HepG2 (cell line): Measurements from ENCODE around the gene PRPSAP2. TPM values are rescaled to one million over a fixed set of nuclear protein-coding genes. Genes with fewer than 3 reads are reported as not detected.

Experiments used
- ATF6 ChIP-seq: sonication (generic); formaldehyde crosslinking; conservative IDR thresholded peaks from 2 replicates; pipeline ENCODE4 v1.4.0; 2020; ENCODE audit warnings: missing genetic modification reagents
- CBFB ChIP-seq: sonication (generic); formaldehyde crosslinking; IDR thresholded peaks from 2 replicates; pipeline ENCODE4 v1.4.0; 2020; ENCODE audit warnings: missing genetic modification reagents
- ESRRA ChIP-seq: sonication (generic); formaldehyde crosslinking; IDR thresholded peaks from 2 replicates; pipeline ENCODE4 v1.5.1; 2020; ENCODE audit warnings: mild to moderate bottlenecking, low read depth, missing genetic modification reagents
- HDAC2 ChIP-seq: sonication (generic); formaldehyde crosslinking; IDR thresholded peaks from 2 replicates; pipeline ENCODE4 v1.4.0; 2020; ENCODE audit warnings: missing genetic modification reagents
- KMT2B ChIP-seq: IDR thresholded peaks from 2 replicates; pipeline ENCODE4 v1.6.1; 2016; ENCODE audit warnings: missing genetic modification reagents, missing compliant biosample characterization
- PAXIP1 ChIP-seq: sonication (generic); formaldehyde crosslinking; conservative IDR thresholded peaks from 2 replicates; pipeline ENCODE4 v1.4.0; 2020; ENCODE audit warnings: mild to moderate bottlenecking, missing genetic modification reagents, moderate library complexity
- PRDM10 ChIP-seq: sonication (generic); formaldehyde crosslinking; IDR thresholded peaks from 2 replicates; pipeline ENCODE4 v1.4.0; 2020; ENCODE audit warnings: low read depth, missing genetic modification reagents
- PRPF4 ChIP-seq: fragments of 200-400 bp; formaldehyde crosslinking; IDR thresholded peaks from 2 replicates; pipeline ENCODE4 v1.6.1; 2016; ENCODE audit warnings: low read length, low read depth; ENCODE audit not compliant: poor library complexity, severe bottlenecking
- TFDP2 ChIP-seq: sonication (generic); formaldehyde crosslinking; IDR thresholded peaks from 2 replicates; pipeline ENCODE4 v1.4.0; 2020; ENCODE audit warnings: missing genetic modification reagents
- TRAFD1 ChIP-seq: sonication (generic); formaldehyde crosslinking; IDR thresholded peaks from 2 replicates; pipeline ENCODE4 v1.5.1; 2020; ENCODE audit warnings: missing genetic modification reagents, mild to moderate bottlenecking, borderline replicate concordance
- ZBTB21 ChIP-seq: sonication (generic); formaldehyde crosslinking; IDR thresholded peaks from 2 replicates; pipeline ENCODE4 v1.4.0; 2020; ENCODE audit warnings: missing genetic modification reagents
- ZBTB37 ChIP-seq: sonication (generic); formaldehyde crosslinking; IDR thresholded peaks from 2 replicates; pipeline ENCODE4 v1.4.0; 2020; ENCODE audit warnings: mild to moderate bottlenecking, missing genetic modification reagents
- ZNF30 ChIP-seq: sonication (generic); formaldehyde crosslinking; IDR thresholded peaks from 2 replicates; pipeline ENCODE4 v1.5.0; 2020; ENCODE audit warnings: mild to moderate bottlenecking, missing genetic modification reagents
- ZNF510 ChIP-seq: sonication (generic); formaldehyde crosslinking; IDR thresholded peaks from 2 replicates; pipeline ENCODE4 v1.4.0; 2020; ENCODE audit warnings: low read depth, mild to moderate bottlenecking, missing genetic modification reagents
- ZNF557 ChIP-seq: sonication (generic); formaldehyde crosslinking; IDR thresholded peaks from 2 replicates; pipeline ENCODE4 v1.4.0; 2020; ENCODE audit warnings: missing genetic modification reagents
- ZNF614 ChIP-seq: IDR thresholded peaks from 2 replicates; pipeline ENCODE4 v1.6.1; 2018; ENCODE audit warnings: missing biosample characterization, missing genetic modification reagents, inconsistent platforms, borderline replicate concordance
- polyA plus RNA-seq, 8 experiments: library from polyadenylated mRNA; depleted of rRNA in 3 of 8; stranded (reverse) in 7 of 8; unstranded in 1 of 8; fragments of >200 nt; fragmentation: Illumina TruSeq in 4 of 8; extraction: Trizol in 4 of 8; gene quantifications; 2 replicates each; pipeline versions ENCODE4 v1.2.1 to v1.2.3, GENCODE V29; 2011 to 2016; ENCODE audit warnings: low read depth in 4 of 8, missing spikeins in 1 of 8, mixed read lengths in 1 of 8; ENCODE audit not compliant: insufficient read depth in 1 of 8
- total RNA-seq, 5 experiments: library from RNA; depleted of rRNA; stranded (reverse); fragments of >200 nt; fragmentation: Illumina TruSeq; extraction: Trizol; gene quantifications; 2 replicates each; pipeline ENCODE4 v1.2.3, GENCODE V29; 2016; ENCODE audit warnings: low read depth in 1 of 5

PRPSAP2 gene
- total and polyA plus RNA-seq, 2 of the 13 experiments (the other 11 are each of a cell fraction or from before 2014, with no cell fraction given): 34.0 to 58.9 TPM

GRCh38 chr17:18925187-18925586 lies 67.3 kb downstream of the PRPSAP2 start (continued):
- TF ChIP-seq TRAFD1 (CRISPR knock-in tag) (no peak), PRPF4 (no peak), ZNF557 (CRISPR knock-in tag) (no peak), CBFB (CRISPR knock-in tag) (no peak), PAXIP1 (CRISPR knock-in tag) (peak; percentile 78), ATF6 (no peak), ZNF614 (CRISPR knock-in tag) (no peak), TFDP2 (CRISPR knock-in tag) (no peak), ZBTB21 (CRISPR knock-in tag) (no peak), KMT2B (no peak), PRDM10 (CRISPR knock-in tag) (no peak), ZNF510 (CRISPR knock-in tag) (no peak), ESRRA (CRISPR knock-in tag) (no peak), HDAC2 (CRISPR knock-in tag) (peak; percentile 68; the same call in 1 of the 2 replicates), ZBTB37 (CRISPR knock-in tag) (no peak), ZNF30 (CRISPR knock-in tag) (no peak)
